Stimulated activated CD4-positive, alpha-beta T cell treated with anti-CD3 and anti-CD28 coated beads, Interleukin-4, amount 100 ng/mL, for 48 hours (primary cell): ENCODE measurements around the gene LSG1.
"Not testable (repeated sequence)": the region's sequence is repeated elsewhere in the genome, so short reads cannot be mapped to it uniquely, and the experiment has no call there.

Source experiments
- DNase-seq, 2 donors: peaks; one replicate each; pipeline ENCODE4 v3.0.0-alpha.2; 2020; ENCODE audit warnings: low read depth in 2 of 2

The LSG1 gene

GRCh38 chr3:194618858-194619608 lies 53.0 kb downstream of the LSG1 start:
- DNase-seq = no peak

- DNase-seq = no peak
These were observed 54.2 kb downstream of the LSG1 start for GRCh38 chr3:194617827-194618226.

- DNase-seq = no peak
These were observed 54.8 kb downstream of the LSG1 start for GRCh38 chr3:194617143-194617671.

GRCh38 chr3:194615226-194615625 lies 56.8 kb downstream of the LSG1 start:
- no peak for DNase-seq

GRCh38 chr3:194612221-194612620 lies 59.8 kb downstream of the LSG1 start:
- DNase-seq = no peak

- DNase-seq = no peak
These were observed 61.3 kb downstream of the LSG1 start for GRCh38 chr3:194610689-194611088.

GRCh38 chr3:194609601-194610000 lies 62.4 kb downstream of the LSG1 start:
- DNase-seq = no peak

- no peak for DNase-seq
These were observed 63.0 kb downstream of the LSG1 start for GRCh38 chr3:194608981-194609380.

- no peak for DNase-seq
These were observed 64.2 kb downstream of the LSG1 start for GRCh38 chr3:194607592-194608389.

- no peak for DNase-seq
These were observed 65.0 kb downstream of the LSG1 start for GRCh38 chr3:194606941-194607340.

GRCh38 chr3:194606163-194606562 lies 65.8 kb downstream of the LSG1 start:
- no peak for DNase-seq

- not testable (repeated sequence) for DNase-seq
These were observed 66.7 kb downstream of the LSG1 start for GRCh38 chr3:194605314-194605713.

GRCh38 chr3:194604837-194605236 lies 67.2 kb downstream of the LSG1 start:
- no peak for DNase-seq

- DNase-seq = no peak
These were observed 67.9 kb downstream of the LSG1 start for GRCh38 chr3:194604126-194604525.

- no peak for DNase-seq
These were observed 69.3 kb downstream of the LSG1 start for GRCh38 chr3:194602669-194603171.

- DNase-seq = no peak
These were observed 73.0 kb downstream of the LSG1 start for GRCh38 chr3:194598771-194599557.

GRCh38 chr3:194596906-194597305 lies 75.1 kb downstream of the LSG1 start:
- DNase-seq = no peak

GRCh38 chr3:194592798-194593752 lies 78.9 kb downstream of the LSG1 start:
- DNase-seq = no peak
